Mesenchymal stem cell (in vitro differentiated cells and primary cell): Measurements from ENCODE around the gene ARHGAP42.

Experiments used
- DNase-seq: peaks from one replicate; pipeline ENCODE4 v3.0.0-alpha.2; 2013
- H2AFZ ChIP-seq: one replicate; pipeline ENCODE4 v1.6.1; 2013; ENCODE audit warnings: low read depth, mild to moderate bottlenecking, control low read depth, inconsistent platforms, low read length, moderate library complexity
- H2AK5ac ChIP-seq: 2 replicates; pipeline ENCODE4 v1.6.1; 2013; ENCODE audit warnings: low read length, moderate library complexity, mild to moderate bottlenecking, inconsistent platforms; ENCODE audit not compliant: severe bottlenecking
- H2BK120ac ChIP-seq: one replicate; pipeline ENCODE4 v1.6.1; 2013; ENCODE audit warnings: low read depth, mild to moderate bottlenecking, inconsistent platforms, low read length, moderate library complexity
- H2BK12ac ChIP-seq, 2 experiments: one replicate each; pipeline ENCODE4 v1.6.1; 2013; ENCODE audit warnings: inconsistent platforms in 2 of 2, low read length in 2 of 2, mild to moderate bottlenecking in 2 of 2, moderate library complexity in 2 of 2, control low read depth in 1 of 2
- H2BK15ac ChIP-seq: one replicate; pipeline ENCODE4 v1.6.1; 2013; ENCODE audit warnings: mild to moderate bottlenecking, low read depth, inconsistent platforms; ENCODE audit not compliant: poor library complexity, severe bottlenecking
- H2BK5ac ChIP-seq: 2 replicates; pipeline ENCODE4 v1.6.1; 2013; ENCODE audit warnings: low read depth, mild to moderate bottlenecking, low read length, control low read depth, inconsistent platforms; ENCODE audit not compliant: poor library complexity, severe bottlenecking
- H3K14ac ChIP-seq, 2 experiments: one replicate each; pipeline ENCODE4 v1.6.1; 2013; ENCODE audit warnings: inconsistent platforms in 2 of 2, low read length in 2 of 2, control low read depth in 1 of 2, mild to moderate bottlenecking in 1 of 2, moderate library complexity in 1 of 2
- H3K18ac ChIP-seq, 2 experiments: one replicate each; pipeline ENCODE4 v1.6.1; 2013; ENCODE audit warnings: inconsistent platforms in 2 of 2, low read length in 2 of 2, control low read depth in 1 of 2, low read depth in 1 of 2, mild to moderate bottlenecking in 1 of 2
- H3K23ac ChIP-seq, 2 experiments: one replicate each; pipeline ENCODE4 v1.6.1; 2013; ENCODE audit warnings: inconsistent platforms in 2 of 2, low read length in 2 of 2, mild to moderate bottlenecking in 2 of 2, moderate library complexity in 2 of 2, control low read depth in 1 of 2
- H3K27ac ChIP-seq: 2 replicates; pipeline ENCODE4 v1.5.1; 2013; ENCODE audit warnings: mild to moderate bottlenecking, moderate library complexity, low read length, control low read depth, inconsistent platforms; ENCODE audit not compliant: poor library complexity, severe bottlenecking
- H3K27me3 ChIP-seq, 2 experiments: 2 replicates each; pipeline versions ENCODE4 v1.6.1 to v1.7.0; 2013; ENCODE audit warnings: low read length in 2 of 2, mild to moderate bottlenecking in 2 of 2, moderate library complexity in 2 of 2, control low read depth in 1 of 2, inconsistent platforms in 1 of 2; ENCODE audit not compliant: control insufficient read depth in 1 of 2, insufficient read depth in 1 of 2
- H3K36me3 ChIP-seq, 2 experiments: 2 replicates each; pipeline versions ENCODE4 v1.6.1 to v1.7.0; 2013; ENCODE audit warnings: low read length in 2 of 2, control low read depth in 1 of 2, inconsistent platforms in 1 of 2, low read depth in 1 of 2, mild to moderate bottlenecking in 1 of 2; ENCODE audit not compliant: insufficient read depth in 2 of 2, control insufficient read depth in 1 of 2
- H3K4ac ChIP-seq, 2 experiments: one replicate each; pipeline ENCODE4 v1.6.1; 2013; ENCODE audit warnings: inconsistent platforms in 2 of 2, low read length in 2 of 2, mild to moderate bottlenecking in 2 of 2, moderate library complexity in 2 of 2, control low read depth in 1 of 2, low read depth in 1 of 2
- H3K4me1 ChIP-seq: 2 replicates; pipeline ENCODE4 v1.6.1; 2013; ENCODE audit warnings: low read depth, low read length, control low read depth; ENCODE audit not compliant: control insufficient read depth, insufficient read depth
- H3K4me2 ChIP-seq: 2 replicates; pipeline ENCODE4 v1.6.1; 2013; ENCODE audit warnings: low read length, mild to moderate bottlenecking, inconsistent platforms; ENCODE audit not compliant: poor library complexity, severe bottlenecking
- H3K4me3 ChIP-seq, 2 experiments: 2 replicates each; pipeline versions ENCODE4 v1.5.1 to v1.7.0; 2013; ENCODE audit warnings: low read length in 2 of 2, mild to moderate bottlenecking in 2 of 2, control low read depth in 1 of 2, low read depth in 1 of 2; ENCODE audit not compliant: insufficient read depth in 1 of 2
- H3K79me1 ChIP-seq: replicated peaks from 2 replicates; pipeline ENCODE4 v1.6.1; 2013; ENCODE audit warnings: mild to moderate bottlenecking, control low read depth, low read length, inconsistent platforms; ENCODE audit not compliant: poor library complexity, severe bottlenecking
- H3K9ac ChIP-seq: 2 replicates; pipeline ENCODE4 v1.7.0; 2013; ENCODE audit warnings: mild to moderate bottlenecking, low read length, moderate library complexity
- H3K9me3 ChIP-seq: 2 replicates; pipeline ENCODE4 v1.7.0; 2013; ENCODE audit warnings: mild to moderate bottlenecking, low read length; ENCODE audit not compliant: control insufficient read depth
- H4K8ac ChIP-seq: one replicate; pipeline ENCODE4 v1.6.1; 2013; ENCODE audit warnings: inconsistent platforms, mild to moderate bottlenecking, low read length, moderate library complexity
- H4K91ac ChIP-seq: one replicate; pipeline ENCODE4 v1.6.1; 2013; ENCODE audit warnings: mild to moderate bottlenecking, low read length, inconsistent platforms
- WGBS: methylation state at CpG from one replicate; pipeline ENCODE4 v1.1.7; 2013; ENCODE audit warnings: mixed read lengths; 5-methylcytosine and 5-hydroxymethylcytosine counted together

The ARHGAP42 gene

DNA sequence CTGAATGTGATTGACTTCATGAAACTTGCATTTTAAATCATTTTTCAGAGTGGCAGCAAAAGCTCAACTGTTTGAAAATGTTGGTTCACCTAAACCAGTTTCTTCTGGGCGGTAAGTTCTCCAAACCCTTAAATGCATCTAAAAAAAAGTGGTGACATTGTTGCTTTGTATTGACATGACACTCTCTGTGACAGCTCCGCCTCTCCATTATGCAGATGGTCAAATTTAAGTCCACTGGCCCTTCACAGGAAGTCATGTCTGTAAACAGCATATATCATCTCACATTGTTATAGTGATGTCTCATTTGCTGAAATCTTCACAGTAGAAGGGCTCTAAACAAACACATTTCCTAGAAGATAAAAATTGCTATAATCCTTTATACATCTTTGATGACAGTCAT is 291.9 kb downstream of the ARHGAP42 start:
- no peak overlapping the region for H3K23ac ChIP-seq
- whole genome bisulfite sequencing, result no CpG with 5 or more reads among the region's 2 CpGs
- no peak overlapping the region for H3K27ac ChIP-seq
- no peak overlapping the region for H2BK12ac ChIP-seq
- no peak overlapping the region for H2BK15ac ChIP-seq
- no peak overlapping the region for H3K18ac ChIP-seq
- no peak overlapping the region for H4K91ac ChIP-seq
- H3K4me3 ChIP-seq, result no peak overlapping the region
- no peak overlapping the region for H3K9ac ChIP-seq
- no peaks in the 10 kb centered on the region for H3K4me1 ChIP-seq
- H2AK5ac ChIP-seq, result no peak overlapping the region
- no peaks in the 10 kb centered on the region for H3K9me3 ChIP-seq
- H2AFZ ChIP-seq, result no peak overlapping the region
- H2BK120ac ChIP-seq, result no peak overlapping the region
- no peak overlapping the region for H3K4me2 ChIP-seq
- no peak overlapping the region for H2BK5ac ChIP-seq
- H3K36me3 ChIP-seq, result peaks cover 8 to 32% of the 10 kb centered on the region in 2 experiments
- no peak for DNase-seq
- no peaks in the 10 kb centered on the region for H3K79me1 ChIP-seq
- no peak overlapping the region for H4K8ac ChIP-seq
- H3K14ac ChIP-seq, result no peak overlapping the region
- H3K4ac ChIP-seq, result no peak overlapping the region
- no peaks in the 10 kb centered on the region for H3K27me3 ChIP-seq

DNA sequence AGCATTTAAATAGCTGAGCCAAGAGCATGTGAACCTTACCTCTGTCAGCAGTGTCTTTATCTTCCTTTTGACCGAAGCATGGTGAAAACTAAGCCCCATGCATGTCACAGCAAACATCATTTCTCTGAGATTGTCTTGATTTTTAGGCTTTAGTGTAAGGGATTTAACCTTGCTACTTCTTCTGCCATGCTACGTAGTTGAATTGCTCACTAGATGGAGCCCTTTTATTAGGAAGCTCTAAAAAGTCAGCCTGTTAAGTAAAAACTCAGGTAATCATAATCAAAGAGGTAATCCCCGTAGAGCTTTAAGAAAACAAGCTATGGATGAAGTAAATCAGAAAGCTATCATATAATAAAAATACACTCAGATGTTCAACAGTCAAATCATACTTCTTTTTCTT is 293.1 kb downstream of the ARHGAP42 start:
- Histone ChIP-seq H2AFZ (no peak overlapping the region), H3K4ac (no peak overlapping the region), H3K18ac (no peak overlapping the region), H2BK12ac (no peak overlapping the region), H4K91ac (no peak overlapping the region), H3K79me1 (no peaks in the 10 kb centered on the region), H3K36me3 (peaks cover 8 to 25% of the 10 kb centered on the region in 2 experiments), H2AK5ac (no peak overlapping the region), H2BK120ac (no peak overlapping the region), H3K14ac (no peak overlapping the region), H2BK15ac (no peak overlapping the region), H3K9me3 (no peaks in the 10 kb centered on the region), H3K23ac (no peak overlapping the region), H3K9ac (no peak overlapping the region), H3K4me2 (no peak overlapping the region), H3K4me1 (no peaks in the 10 kb centered on the region), H3K4me3 (no peak overlapping the region), H3K27ac (no peak overlapping the region), H2BK5ac (no peak overlapping the region), H4K8ac (no peak overlapping the region), H3K27me3 (no peaks in the 10 kb centered on the region)
- DNase-seq, result no peak
- no CpG with 5 or more reads among the region's 3 CpGs for WGBS

DNA sequence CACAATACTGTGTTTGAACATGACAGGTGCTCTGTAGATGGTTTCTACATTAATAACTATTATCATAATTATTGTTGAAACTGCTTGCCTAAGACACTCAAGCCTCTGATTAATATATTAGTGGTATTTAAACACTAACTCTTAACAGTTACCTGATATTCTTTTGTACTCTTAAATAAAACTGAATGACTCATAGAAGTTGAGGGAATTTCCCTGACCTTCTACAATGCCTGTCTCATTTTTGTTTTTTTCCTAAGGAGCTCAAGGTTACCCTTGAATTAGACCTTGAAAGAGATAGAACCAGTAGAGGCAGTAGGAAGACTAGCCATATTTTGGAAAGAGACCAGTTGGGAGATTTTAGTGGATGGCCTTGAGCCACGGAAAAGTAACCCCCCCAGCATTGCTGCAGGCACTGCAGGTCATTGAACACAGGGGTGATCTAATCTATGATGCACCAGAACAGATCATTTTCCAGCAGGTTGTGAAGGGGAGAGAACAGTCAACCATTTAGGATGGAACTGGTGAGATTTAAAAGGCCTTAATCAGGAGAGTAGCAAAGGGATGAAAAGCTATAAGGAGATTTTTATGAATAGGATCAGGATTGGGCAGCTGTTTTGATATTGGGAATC is 294.2 kb downstream of the ARHGAP42 start:
- H3K4me1 ChIP-seq, result no peaks in the 10 kb centered on the region
- no peak overlapping the region for H4K91ac ChIP-seq
- no peak overlapping the region for H2BK15ac ChIP-seq
- no peak for DNase-seq
- H3K4ac ChIP-seq, result no peak overlapping the region
- no peak overlapping the region for H3K23ac ChIP-seq
- no peak overlapping the region for H3K4me2 ChIP-seq
- no peak overlapping the region for H2BK5ac ChIP-seq
- H3K4me3 ChIP-seq, result no peak overlapping the region
- H3K79me1 ChIP-seq, result peaks cover 6% of the 10 kb centered on the region
- whole genome bisulfite sequencing, result 97% methylated on average over 1 of the region's 1 CpG
- no peak overlapping the region for H3K27ac ChIP-seq
- no peak overlapping the region for H4K8ac ChIP-seq
- H3K14ac ChIP-seq, result no peak overlapping the region
- no peak overlapping the region for H2BK12ac ChIP-seq
- H2AFZ ChIP-seq, result no peak overlapping the region
- peaks cover 9 to 17% of the 10 kb centered on the region in 2 experiments for H3K36me3 ChIP-seq
- H2AK5ac ChIP-seq, result no peak overlapping the region
- no peaks in the 10 kb centered on the region for H3K27me3 ChIP-seq
- H2BK120ac ChIP-seq, result no peak overlapping the region
- H3K18ac ChIP-seq, result no peak overlapping the region
- H3K9me3 ChIP-seq, result no peaks in the 10 kb centered on the region
- H3K9ac ChIP-seq, result no peak overlapping the region

DNA sequence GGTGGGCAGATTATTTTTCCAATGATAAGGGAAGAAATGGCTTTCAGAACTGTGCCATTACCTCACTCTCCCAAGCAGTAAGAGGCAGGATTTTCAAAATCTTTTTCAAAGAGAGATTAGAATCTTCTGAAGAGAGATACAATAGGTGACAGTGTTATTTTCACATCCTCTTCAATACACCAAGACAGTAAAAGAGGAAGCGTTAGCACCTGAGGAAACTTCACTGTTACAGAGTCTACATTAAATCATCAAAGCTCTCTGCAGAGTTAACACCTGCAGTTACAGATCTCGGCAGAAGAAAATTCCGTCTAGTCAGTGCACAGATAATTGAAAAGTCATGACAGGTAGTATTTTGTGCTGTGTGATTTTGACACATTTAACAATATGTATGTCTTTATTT is 297.6 kb downstream of the ARHGAP42 start:
- H3K4me1 ChIP-seq, result no peaks in the 10 kb centered on the region
- no peaks in the 10 kb centered on the region for H3K27me3 ChIP-seq
- 100% methylated on average over 3 of the region's 3 CpGs for WGBS
- no peak overlapping the region for H3K23ac ChIP-seq
- no peaks in the 10 kb centered on the region for H3K9me3 ChIP-seq
- H3K14ac ChIP-seq, result no peak overlapping the region
- H4K8ac ChIP-seq, result no peak overlapping the region
- no peak overlapping the region for H3K4me3 ChIP-seq
- no peak overlapping the region for H2BK120ac ChIP-seq
- no peak for DNase-seq
- no peak overlapping the region for H2AFZ ChIP-seq
- no peak overlapping the region for H3K18ac ChIP-seq
- H3K4ac ChIP-seq, result no peak overlapping the region
- H4K91ac ChIP-seq, result no peak overlapping the region
- no peak overlapping the region for H3K4me2 ChIP-seq
- no peak overlapping the region for H3K27ac ChIP-seq
- no peak overlapping the region for H2BK12ac ChIP-seq
- H2BK5ac ChIP-seq, result no peak overlapping the region
- H3K9ac ChIP-seq, result no peak overlapping the region
- no peak overlapping the region for H2BK15ac ChIP-seq
- H3K79me1 ChIP-seq, result peaks cover 6% of the 10 kb centered on the region
- peaks cover 0 to 10% of the 10 kb centered on the region in 2 experiments for H3K36me3 ChIP-seq
- H2AK5ac ChIP-seq, result no peak overlapping the region
